ENCODE results near the gene DEK.

DEK gene

DNA sequence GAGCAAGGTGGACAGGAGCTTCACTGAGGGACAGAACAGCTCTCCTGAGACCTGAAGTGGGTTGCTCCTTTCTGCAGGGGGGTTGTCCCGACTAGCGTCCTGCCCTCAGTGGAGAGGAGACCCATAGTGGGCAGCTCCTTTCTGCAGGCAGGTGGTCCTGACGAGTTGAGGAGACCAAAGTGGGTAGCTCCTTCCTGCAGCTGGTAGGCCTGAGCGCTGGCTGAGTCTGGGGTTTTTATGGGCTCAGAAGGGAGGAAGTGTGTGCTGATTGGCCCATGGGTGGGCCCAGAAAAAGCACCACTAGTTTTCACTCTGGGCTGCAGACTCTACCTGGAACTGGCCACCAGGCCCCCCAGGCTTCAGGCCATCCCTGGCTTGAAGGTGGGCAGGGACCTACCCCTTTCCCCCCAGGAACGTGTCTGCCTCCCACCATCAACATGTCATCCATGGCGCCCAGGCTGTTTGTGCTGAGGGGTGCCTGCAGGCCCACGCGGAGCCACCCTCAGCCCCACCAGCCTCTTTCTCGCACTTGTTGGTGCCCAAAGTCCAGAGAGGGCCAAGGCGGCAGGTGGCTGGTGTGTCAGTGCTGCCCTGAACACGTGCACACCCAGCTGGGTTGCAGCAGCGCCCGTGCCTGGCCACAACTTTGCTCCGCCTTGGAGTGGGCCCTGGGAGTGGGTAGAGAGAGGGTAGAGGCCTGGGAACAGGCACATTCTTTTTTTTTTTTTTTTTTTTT is 1.6 kb upstream of the DEK start:
- no peak for DNase-seq (ENCODE audit: low read depth)

DNA sequence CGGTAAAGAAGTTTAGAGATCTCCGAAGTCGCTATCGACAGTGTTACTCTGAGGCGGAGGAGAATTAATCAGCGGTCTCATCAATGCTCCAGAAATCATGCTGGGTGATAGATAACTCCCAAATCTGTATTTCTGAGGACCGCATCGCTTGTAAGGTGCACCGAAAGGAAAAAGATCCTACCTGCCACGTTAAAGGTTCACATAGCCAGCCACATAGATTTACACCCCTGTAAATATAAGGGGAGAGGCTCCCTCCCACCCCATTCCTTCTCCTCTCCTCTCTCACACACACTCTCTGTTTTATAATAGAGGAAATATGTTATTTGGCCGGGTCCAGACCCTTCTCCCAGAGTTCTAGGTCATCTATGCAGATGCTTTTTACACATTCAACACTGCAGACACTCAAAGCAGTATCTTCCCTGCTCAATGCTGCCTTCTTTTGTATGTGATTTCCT is 620 bp upstream of the DEK start:
- DNase-seq (ENCODE audit: low read depth) = no peak

DNA sequence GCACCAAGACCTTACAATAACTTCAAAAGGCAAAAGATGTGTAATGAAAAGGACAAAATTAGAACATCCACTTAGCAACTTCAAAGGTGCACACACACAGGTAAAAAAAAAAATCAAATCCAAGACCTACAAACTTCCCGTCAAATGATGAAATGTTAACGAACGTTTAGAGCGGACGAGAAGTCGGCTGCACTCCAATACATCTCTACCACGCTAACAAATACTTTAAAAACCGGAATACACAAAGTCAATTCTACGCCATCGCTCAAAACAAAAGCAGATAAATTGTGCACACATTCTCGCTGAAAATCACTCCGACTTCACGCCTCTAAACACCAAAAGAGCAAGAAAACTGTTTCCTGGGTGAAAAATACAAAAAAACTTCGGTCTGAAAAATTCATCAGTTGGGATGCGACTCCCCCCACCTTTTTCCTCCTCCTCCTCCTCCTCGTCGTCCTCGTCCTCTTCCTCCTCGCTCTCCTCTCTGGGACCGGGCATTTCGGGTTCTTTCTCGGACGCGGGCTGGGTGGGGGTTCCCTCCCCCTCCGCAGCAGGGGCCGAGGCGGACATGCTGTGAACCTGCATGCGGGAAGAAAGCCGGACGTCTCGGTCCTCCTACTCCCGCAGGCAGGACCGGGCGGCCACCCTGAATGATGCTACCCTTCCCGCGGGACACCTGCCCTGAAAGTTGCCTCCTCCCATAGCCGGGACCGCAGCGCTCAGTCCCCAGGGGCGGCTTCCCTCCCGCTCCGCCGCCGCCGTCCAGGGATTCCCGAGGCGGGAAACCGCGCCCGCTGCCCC is 712 bp downstream of the DEK start:
- no peak for DNase-seq (ENCODE audit: low read depth)

DNA sequence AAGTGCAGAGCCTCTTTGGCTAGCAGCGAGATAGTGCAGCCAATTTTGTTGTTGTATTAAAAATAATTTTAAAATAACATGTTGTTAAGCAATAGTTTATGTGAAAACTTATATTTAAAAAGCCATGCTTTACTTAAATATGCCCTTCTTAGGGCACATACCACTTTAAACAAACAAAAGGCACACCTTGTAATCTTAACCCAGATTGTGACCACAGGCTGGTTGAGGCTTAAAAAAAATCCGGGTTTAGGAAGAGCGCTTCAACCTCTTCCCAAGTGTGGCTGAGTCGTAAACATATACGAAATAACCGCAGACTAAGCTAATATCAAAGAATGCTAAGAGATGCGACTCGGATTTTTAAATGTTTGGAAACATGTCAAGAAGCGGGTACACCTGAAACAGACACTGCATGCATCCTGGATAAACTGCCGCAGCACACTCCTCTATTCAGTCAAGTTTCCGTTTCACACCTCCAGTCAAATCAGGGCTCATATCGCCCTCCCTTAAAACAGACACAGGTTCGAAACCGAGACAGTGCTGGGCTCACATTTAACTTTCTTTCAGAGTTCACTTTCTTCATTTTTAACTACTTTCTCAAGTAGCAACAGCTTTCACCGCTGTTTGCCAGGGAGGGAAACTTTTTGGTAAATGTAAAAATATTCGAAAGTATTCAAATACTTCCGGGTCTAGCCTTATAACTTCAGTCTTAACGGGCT is 1.5 kb downstream of the DEK start:
- DNase-seq (ENCODE audit: low read depth) = no peak

DNA sequence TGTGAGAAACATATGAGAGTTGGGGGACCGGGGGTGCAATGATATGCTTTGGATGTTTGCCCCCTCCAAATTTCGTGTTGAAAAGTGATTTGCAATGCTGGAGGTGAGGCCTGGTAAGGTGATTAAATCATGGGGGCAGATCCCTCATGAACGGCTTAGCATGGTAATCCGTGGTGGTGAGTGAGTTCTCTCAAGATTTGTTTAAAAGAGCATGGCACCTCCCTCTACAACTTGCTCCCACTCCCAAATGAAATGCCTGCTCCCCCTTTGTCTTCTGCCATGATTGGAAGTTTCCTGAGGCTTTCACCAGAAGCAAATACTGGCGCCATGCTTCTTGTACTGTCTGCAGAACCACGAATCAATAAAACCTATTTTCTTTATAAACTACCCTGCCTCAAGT is 2.5 kb downstream of the DEK start:
- DNase-seq (ENCODE audit: low read depth) = no peak

DNA sequence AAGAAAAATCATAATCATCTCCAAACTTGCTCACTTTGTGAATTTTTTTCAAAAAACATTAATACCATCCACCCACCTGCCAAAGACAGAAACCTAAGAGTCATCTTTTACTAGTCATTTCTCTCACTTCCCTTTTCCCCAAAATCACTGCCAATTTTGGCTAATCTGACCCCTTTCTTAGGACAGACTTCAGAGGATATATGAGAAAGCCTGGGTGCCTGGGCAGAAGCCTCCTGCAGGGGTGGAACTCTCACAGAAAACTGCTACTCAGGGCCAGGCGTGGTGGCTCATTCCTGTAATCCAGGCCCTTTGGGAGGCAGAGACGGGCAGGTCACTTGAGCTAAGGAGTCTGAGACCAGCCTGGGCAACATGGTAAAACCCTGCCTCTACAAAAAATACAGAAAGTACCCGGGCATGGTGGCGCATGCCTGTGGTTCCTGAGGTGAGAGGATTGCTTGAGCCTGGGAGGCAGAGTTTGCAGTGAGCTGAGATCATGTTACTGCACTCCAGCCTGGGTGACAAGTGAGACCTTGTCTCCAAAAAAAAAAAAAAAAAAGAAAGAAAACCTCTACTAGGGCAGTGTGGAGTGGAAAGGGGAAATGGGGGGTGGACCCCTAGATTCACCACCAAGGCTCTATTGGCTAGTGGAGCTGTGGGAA is 3.8 kb downstream of the DEK start:
- DNase-seq (ENCODE audit: low read depth) = no peak

DNA sequence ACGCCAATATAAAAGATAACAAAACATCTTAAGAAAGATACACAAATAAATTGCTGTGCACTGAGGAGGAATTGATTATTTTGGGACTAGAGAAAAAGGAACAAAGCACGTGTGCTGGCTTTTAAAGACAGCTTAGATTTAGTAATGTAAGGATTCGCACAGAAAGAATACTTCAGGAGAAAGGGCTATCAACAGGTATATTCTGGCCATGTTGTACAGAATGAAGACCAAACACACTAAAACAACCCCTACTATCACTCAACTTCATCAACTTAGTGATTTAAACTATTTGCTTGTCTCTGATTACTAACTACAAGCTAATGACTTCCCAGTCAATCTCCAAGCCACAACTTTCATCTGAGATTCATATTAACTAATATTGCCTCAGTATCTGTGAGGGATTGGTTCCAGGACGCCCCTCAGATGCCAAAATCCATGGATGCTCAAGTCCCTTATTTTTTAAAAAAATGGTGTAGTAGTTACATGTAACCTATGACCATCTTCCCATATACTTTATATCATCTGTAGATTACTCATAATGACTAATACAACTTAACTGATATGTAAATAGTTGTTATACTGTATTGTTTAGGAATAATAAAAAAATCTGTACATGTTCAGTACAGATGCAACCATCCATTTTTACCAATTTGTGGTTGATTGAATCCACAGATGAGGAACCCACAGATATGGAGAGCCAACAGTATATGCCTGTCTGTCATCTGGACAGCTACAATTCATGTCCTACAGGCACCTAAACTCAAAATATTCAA is 4.5 kb downstream of the DEK start:
- no peak for DNase-seq (ENCODE audit: low read depth)

DNA sequence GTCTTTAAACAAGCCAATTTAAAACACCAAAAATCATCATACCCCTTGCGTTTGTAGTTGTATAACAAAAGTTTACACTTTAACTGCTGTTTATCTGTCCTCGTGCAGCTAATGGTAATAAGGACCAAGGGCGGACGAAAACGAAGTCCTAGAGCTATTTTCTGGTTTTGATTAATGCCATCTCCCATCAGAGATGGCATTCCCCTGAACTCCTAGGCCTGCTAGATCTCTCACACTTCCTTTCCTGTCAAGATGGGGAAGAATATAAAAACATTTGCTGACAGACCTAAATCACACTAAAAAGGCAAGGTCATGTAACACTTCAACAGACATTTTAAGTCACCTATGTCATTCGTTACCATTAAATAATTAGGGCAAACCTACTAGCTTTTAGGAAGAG is 9.5 kb downstream of the DEK start:
- DNase-seq (ENCODE audit: low read depth) = no peak

DNA sequence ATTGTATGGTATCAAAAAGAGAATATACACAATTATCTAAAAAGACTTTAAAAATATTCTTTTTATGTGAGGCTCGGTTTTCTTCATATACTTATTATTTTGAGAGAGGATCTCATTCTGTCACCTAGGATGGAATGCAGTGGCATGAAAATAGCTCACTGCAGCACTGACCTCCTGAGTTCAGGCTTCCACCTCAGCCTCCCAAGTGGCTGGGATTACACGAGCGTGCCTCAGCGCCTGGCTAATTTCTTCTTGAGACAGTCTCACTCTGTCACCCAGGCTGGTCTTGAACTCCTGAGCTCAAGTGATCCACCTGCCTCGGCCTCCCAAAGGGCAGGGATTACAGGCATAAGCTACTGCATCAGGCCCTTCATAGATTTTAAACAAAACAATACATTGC is 10.7 kb downstream of the DEK start:
- DNase-seq (ENCODE audit: low read depth) = no peak

DNA sequence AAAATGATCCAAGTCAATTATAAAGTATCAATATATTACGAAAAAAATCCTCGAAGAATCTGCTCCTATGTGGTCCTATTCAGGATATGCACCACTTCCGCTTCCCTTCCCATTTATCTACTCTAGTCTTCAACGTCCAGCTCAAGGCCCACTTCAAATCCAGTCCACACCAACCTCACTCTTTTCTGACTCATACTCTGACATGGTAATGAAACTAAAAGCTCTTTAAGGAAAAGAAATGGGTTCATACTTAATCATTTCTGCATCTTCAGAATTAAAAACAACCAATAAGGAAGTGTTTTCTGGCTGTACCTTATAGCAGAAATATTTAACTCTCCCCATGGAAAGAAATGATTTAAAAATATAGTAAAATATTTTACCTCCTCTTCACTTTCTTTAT is 15.1 kb downstream of the DEK start:
- DNase-seq (ENCODE audit: low read depth) = no peak

DNA sequence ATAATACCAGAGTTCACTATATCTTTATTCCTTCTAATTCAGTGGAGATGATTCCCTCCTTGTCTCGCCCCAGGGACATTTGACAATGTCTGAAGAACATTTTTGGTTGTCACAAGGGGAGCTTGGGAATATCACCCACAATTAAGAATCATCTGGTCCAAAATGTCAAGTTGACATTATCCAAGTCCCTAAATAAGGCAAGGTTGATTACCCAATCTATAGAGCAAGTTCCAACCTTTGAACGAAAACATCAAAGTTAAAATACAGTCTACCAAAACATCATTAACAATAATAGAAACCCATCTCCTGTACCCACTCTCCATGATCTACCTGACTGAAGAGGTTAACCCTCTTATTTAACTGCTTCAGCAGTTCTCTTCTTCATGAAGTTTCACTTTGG is 15.6 kb downstream of the DEK start:
- DNase-seq (ENCODE audit: low read depth) = no peak

DNA sequence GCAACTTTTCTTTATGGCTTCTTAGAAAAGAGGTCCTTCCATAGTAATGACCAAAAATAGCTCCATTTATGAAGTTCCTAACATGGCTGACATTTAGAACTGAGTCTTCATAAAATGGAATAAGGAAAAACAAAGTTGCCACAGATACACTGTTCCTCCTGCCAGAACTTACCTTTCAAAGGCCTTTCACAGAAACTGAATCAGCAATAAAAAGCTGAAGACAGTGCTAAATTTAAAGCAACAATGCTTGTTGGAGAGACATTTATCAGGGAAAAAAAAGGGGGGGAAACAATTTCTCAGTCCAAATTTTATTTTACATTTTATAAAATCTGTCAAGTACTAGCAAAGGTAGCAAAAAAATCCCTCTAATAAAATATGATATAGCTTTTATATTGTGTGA is 17.3 kb downstream of the DEK start:
- no peak for DNase-seq (ENCODE audit: low read depth)

DNA sequence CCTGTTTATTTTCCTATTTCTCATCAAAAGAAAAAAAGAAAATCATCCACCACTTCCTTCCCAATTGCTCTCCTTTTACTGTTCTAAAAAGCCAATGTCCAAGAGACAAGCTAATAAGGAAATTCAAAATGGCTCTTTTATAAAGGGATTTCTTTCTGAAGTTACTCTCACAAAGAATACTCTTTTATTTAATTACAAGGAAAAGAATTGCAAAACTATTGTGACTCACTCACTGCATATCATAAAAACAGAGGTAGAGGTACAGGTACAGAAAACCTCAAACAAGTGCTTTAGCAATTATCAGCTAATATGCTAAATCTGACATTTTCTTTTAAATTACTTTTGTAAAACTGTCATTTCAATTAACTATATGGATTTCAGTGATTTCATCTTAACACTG is 18.1 kb downstream of the DEK start:
- no peak for DNase-seq (ENCODE audit: low read depth)

DNA sequence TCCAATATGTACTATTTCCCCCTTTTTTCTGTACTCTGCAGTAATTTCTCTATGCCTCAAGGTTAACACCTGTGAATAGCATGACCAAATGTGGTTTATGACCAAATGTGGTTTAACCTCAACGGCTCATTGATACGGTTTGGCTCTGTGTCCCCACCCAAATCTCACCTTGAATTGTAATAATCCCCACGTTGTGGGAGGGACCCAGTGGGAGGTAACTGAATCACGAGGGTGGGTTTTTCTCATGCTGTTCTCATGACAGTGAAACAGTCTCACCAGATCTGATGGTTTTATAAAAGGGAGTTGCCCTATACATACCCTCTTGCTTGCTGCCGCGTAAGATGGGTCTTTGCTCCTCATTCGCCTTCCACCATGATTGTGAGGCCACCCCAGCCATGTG is 18.7 kb downstream of the DEK start:
- DNase-seq (ENCODE audit: low read depth) = no peak

DNA sequence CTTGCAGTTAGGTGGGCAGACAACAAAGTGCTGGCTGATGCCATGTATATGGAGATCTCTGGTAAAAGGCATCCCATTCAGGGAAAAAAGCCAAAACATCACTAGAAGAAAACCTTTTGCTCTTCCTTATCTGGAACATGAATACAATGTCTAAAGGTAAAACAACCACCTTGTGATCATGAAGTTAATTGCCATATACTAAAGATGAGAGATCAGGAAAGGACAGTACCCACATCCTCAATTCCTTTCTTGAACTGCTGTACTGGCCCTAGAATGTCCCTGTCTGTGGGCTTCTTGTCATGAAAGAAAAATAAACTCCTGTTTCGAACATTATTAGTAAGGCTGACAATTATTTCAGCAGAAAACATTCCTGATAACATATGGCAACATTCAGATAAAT is 19.3 kb downstream of the DEK start:
- no peak for DNase-seq (ENCODE audit: low read depth)

DNA sequence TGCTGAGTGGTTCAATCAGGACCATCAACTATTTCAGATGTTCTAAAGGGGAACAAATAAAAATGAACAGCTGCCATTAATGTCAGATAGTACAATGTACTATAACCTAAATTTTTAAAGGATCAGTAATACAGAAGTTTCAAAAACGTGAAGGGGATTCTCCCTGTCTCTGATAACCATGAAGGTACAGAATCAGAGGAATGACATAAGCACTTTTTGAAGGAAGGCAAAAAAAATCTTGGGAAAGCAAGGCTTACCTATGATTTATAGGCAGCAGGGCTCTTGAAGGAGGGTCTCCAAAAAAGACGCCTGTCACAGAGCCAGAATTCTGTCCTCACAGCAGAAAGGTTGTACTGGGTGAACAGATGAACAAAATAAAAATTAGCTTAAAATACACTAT is 20.1 kb downstream of the DEK start:
- no peak for DNase-seq (ENCODE audit: low read depth)

DNA sequence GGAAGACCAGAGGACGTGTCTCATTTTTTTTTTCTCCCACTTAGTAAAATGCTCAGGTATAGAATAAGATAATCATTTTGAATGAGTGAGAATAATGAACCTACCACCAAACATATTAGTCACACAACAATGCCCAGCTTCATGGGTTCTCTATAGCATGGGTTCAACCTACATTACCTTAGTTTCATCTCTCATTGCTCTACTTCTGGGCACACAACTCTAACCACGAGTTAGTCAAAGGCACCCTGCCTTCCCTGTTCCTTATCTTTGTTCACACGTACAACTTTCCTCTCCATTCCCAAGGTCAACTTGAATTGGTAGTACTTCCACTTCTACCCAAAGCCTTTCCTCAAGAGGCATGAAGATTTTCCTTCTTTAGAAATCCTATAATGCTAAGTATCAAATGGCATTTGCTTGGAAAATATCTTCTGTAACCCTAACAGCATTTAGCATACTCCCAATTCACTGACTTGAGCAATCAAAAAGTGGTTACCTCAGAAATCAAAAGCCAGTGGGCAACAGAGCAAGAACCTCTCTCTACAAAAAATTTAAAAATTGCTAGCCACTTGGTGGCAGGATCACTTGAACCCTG is 20.9 kb downstream of the DEK start:
- DNase-seq (ENCODE audit: low read depth) = no peak

DNA sequence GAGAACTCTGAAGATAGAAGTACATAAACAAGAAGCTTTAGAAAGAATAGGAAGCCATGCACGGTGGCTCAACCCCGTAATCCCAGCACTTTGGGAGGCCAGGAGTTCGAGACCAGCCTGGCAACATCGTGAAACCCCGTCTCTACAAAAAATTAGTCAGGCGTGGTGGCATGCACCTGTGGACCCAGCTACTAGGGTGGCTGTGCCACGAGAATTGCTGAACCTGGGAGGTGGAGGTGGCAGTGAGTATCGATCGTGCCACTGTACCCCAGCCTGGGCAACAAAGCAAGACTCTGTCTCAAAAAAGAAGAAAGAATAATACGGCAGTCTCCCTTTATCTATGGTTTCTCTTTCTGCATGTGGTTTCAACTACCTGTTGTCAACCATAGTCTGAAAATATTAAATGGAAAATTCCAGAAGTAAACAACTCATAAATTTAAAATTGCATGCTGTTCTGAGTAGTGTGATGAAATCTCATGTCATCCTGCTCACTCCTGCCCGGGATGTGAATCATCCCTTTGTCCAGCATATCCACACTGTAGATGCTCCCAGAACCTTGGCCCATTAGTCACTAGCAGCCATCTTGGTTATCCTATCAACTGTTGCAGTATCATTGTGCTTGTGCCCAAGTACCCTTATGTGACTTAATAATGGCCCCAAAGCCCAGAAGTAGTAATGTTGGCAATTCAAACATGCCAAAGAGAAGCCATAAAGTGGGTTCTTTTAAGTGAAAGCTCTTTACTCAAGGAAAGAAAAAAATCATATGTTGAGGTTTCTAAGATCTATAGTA is 22.1 kb downstream of the DEK start:
- peak; percentile 77 for DNase-seq (ENCODE audit: low read depth)

DNA sequence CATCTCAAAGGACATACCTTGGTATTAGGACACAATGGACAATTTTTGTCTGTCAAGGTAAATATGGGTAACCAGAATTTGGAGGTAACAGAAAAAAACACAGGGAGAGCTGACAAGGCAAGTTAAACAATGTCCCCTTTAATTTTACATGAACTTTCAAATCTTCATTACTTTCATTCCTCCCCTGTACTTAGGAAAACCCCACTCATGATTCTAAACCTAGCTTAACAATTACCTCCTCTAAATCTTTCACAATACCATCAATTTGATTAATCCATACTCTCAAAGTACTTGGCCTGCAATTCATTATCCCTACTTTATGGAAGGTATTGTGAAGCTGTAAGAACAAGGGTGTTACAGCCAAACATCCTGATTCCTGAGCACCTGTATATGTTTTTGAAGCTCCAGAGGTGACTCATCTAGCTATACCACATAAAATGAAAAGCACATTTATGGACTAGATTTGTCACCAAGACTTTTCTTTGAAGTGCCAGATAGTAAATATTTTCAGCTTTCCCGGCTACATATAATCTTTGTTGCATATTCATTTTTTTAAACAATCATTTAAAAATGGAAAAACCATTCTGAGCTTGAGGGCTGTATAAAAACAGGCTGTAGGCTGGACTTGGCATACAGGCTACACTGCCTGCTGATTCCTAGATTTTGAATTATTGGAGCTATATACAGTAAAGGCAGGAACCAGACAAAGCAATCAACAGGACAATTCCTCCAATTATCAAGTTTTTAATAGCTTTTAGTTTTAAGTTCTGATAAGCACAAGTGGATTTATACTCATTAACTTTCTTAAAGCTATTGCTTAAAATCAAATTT is 22.9 kb downstream of the DEK start:
- DNase-seq (ENCODE audit: low read depth) = no peak

DNA sequence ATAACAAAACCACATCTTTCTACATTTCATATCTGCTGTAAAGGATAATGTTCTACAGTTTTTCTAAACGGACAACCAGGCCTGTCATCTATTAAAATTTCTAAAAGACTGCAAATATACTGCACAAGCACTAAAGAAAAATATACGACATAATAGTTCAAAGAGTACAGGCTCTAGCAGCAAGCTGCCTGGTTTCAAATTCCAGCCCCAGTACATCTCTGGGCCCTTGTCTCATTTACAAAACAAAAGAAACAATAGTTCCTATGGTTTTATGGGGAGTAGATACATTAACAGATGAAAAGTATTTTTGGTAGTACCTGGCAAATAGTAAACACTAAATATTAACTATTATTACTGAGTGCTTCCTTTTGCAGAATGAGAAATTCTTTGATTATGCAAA is 24.1 kb downstream of the DEK start:
- no peak for DNase-seq (ENCODE audit: low read depth)

Data from HS-5 (cell line).